ENCODE measurements around the gene STAB2. TPM values are rescaled to one million over a fixed set of nuclear protein-coding genes. Genes with fewer than 3 reads are reported as not detected.
A peak's percentile ranks its signal among the peaks of the same experiment; 100 is the strongest.

STAB2 gene
- polyA plus RNA-seq, 10 donors, result 1.0 to 8.2 (median 5.1) TPM

DNA sequence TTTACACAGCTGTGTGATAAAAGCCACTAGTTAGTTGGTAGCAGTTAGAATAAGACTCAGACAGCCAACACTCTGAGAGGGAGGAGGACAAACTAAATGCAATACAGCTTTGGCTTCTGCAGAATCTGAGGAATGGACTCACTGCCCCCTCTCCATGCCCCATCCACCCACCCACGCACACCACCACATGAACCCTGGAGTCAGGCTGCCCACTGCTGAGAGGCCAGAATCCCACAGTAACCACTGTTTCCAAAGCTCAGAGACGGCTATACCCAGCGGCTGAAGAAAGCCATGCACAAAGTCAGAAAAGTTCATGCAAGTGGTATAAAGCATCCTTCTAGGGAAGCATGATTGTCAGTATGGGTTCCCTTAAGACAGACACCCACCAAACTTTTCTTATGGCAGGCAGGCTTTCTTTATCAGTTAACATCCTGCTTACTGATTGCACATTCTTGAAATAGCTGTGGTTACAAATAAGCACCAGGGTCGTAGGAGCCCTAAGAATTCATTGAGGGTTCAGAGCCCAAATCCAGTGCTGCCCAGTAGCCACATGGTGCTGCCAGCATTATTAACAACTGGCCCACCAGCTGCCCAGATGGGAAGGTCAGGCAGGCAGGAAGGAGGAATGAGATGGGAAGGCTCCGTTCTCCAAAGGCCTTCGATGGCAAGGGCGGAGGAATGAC, 192.5 kb downstream of the STAB2 start:
- no peak for DNase-seq

- no peak for DNase-seq
These were observed 193.0 kb downstream of the STAB2 start for GRCh38 chr12:103780093-103780440.

- no peak for DNase-seq
These were observed 193.9 kb downstream of the STAB2 start for GRCh38 chr12:103780992-103781391.

GRCh38 chr12:103782399-103782798, 195.3 kb downstream of the STAB2 start:
- DNase-seq, result no peak

DNA sequence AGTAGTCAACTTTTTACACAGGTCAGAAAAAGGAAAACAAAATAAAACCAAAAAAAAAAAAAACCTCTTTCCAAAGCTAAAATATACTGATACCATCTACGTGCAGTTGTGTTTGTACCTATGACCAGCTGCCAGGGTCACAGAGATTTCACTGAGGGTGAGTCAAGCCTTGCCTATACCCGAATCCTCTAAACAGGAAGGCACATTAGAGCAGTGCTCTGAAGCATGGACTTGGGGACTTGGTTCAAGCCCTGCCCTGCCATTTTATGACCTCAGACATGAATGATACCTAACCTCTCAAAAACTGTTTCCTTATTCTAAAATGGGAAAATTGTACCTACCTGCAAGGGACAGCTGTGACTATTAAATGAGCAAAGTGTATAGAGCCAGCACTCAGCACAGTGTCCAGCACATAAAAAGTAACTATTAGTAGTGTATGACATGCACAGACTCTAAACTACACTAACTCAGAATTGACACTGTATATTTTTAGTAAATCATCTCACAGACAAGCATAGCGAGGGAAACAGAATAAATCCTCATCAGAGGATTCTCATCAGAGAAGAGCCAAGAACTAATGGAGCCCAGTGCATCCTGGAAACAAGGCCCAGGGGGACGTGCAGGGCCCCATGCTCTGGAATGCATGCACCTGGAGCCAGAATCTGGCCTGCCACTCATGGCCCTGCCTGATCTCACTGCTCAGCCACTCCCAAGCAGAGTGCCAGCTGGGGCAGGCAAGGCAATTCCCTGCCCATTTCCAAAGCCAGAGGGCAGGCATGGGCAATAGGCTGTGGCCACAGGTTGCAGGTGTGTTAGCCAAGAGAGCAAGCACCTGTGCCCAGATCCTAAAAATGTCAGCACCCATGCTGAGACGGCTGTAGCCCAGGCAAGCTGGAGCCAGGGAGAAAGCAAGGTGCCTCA, 196.9 kb downstream of the STAB2 start:
- no peak for DNase-seq

DNA sequence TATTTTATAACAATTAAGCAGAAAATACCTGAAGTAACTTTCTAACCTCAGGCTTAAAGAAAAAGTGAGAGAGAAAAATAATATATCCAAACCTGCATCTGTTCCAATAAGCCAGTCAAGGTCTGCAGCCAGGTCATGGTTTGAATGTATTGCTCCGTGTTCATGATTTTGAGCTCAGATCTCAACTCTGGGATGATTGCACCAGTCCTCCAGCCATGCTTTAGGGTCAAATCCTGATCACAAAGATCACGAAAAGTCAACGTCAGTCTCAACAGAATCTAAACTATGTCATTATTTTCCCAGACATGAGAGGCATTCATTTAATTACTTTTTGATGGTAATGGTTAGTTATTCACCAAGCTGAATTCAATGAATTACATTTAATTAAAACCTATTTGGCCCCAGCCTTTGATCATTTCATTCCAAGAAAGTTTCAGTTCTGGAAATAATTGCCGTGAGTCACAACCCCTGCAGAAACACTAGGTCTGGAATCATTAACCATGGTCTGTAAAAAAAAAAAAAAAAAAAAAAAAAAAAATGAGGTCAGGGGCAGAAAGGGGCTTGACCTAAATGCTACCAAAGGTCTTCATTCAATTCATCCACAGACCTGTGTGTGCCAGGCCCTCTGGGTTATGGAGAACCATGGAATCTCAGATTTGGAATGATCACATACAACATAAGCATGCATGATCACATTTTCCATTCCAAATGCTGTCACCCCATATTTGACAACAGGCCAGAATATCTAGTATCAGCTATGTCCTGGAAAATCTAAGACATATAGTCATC, 198.4 kb downstream of the STAB2 start:
- no peak for DNase-seq

DNA sequence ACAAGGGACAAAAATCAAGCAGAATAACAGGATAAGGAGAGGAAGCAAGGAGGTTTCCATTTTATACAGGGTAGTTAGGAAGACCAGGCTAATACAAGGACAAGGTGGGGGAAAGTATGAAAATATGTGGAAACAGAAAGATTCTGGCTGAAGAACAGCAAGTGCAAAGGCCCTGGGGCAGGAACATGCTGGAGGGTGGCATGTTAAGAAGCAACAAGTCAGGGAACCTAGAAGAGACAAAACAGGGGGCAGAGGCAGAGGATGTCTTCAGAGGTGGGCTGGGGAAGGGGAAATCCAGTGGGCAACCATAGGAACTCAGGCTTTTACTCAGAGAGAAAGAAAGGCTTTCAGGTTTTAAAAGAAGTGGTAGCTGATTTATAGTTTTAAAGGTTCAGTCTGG, 199.1 kb downstream of the STAB2 start:
- DNase-seq, result no peak

- no peak for DNase-seq
These were observed 204.4 kb downstream of the STAB2 start for GRCh38 chr12:103791350-103791920.

- no peak for DNase-seq
These were observed 206.0 kb downstream of the STAB2 start for GRCh38 chr12:103793046-103793445.

- DNase-seq, result no peak
These were observed 206.5 kb downstream of the STAB2 start for GRCh38 chr12:103793512-103794045.

GRCh38 chr12:103794309-103795213, 207.5 kb downstream of the STAB2 start:
- DNase-seq, result no peak

DNA sequence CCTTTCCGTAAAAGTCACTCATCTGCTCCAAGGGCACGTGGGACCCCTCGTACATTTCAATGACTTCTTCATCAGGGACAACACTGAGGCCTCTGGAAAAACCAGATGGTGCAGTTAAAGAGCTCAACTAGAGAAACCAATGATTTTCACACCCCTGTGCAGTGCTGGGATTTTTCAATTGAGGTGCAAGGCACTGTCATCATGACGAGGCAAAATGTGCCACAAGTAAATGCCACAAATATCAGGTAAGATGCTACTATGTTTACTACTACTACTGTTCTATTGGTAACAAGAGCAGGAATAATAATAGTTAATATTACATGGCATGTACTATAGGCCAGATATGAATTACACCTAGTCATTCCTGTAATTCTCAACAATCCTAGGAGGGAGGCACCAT, 211.5 kb downstream of the STAB2 start:
- DNase-seq, result no peak

DNA sequence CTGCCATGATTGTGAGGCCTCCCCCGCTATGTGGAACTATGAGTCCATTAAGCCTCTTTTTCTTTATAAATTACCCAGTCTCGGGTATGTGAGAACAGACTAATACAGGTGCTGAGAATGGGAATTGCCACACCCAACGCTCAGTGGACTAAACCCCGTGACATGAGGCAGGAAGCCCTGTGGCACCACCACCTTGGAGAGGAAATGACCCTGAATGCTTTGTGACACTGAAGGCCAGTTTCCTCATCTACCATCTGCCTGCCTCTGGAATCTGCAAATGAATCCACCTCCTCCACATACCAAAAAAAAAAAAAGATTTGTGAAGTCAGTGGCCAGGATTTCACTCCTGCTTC, 212.4 kb downstream of the STAB2 start:
- no peak for DNase-seq

- peak; percentile 67 to 81 (median 73) for DNase-seq
These were observed 213.0 kb downstream of the STAB2 start for GRCh38 chr12:103799857-103800771.

GRCh38 chr12:103801709-103802585, 214.9 kb downstream of the STAB2 start:
- no peak for DNase-seq

- DNase-seq, result no peak
These were observed 215.5 kb downstream of the STAB2 start for GRCh38 chr12:103802586-103802886.

GRCh38 chr12:103803847-103804246, 216.8 kb downstream of the STAB2 start:
- no peak for DNase-seq

GRCh38 chr12:103805655-103806360, 218.7 kb downstream of the STAB2 start:
- DNase-seq, result no peak
